Activated CD8-positive, alpha-beta T cell treated with anti-CD3 and anti-CD28 coated beads for 36 hours (primary cell): Measurements from ENCODE around the gene TENT5C. TPM values are rescaled to one million over a fixed set of nuclear protein-coding genes. Genes with fewer than 3 reads are reported as not detected.

Source experiments
- ATAC-seq: fragments of 200-7000 bp; cut with Tn5 transposase; one replicate; pipeline ENCODE4 v1.10.0; 2021; ENCODE audit warnings: mild to moderate bottlenecking, moderate library complexity
- CTCF ChIA-PET: fragments of 350-600 bp; sonication (Branson Sonifier 250); formaldehyde crosslinking; loops from one replicate; lab custom pipeline; 2021; ENCODE audit warnings: antibody characterized with exemption; lab: Charles Lee
- POLR2A ChIA-PET: fragments of 350-600 bp; sonication (Branson Sonifier 250); formaldehyde crosslinking; loops from one replicate; lab custom pipeline; 2021; ENCODE audit warnings: antibody characterized with exemption; lab: Charles Lee
- DNase-seq: peaks from one replicate; pipeline ENCODE4 v3.0.0-alpha.2; 2020
- H3K27ac Mint-ChIP-seq: one replicate; pipeline ENCODE4 v1.8.0; 2021; ENCODE audit warnings: mild to moderate bottlenecking, mixed read lengths
- H3K27me3 Mint-ChIP-seq: one replicate; pipeline ENCODE4 v1.8.0; 2021; ENCODE audit warnings: mixed read lengths
- H3K36me3 Mint-ChIP-seq: one replicate; pipeline ENCODE4 v1.8.0; 2021; ENCODE audit warnings: low read depth, mixed read lengths
- H3K4me1 Mint-ChIP-seq: one replicate; pipeline ENCODE4 v1.8.0; 2021; ENCODE audit warnings: low read depth, mixed read lengths
- H3K4me3 Mint-ChIP-seq: one replicate; pipeline ENCODE4 v1.8.0; 2021; ENCODE audit warnings: mild to moderate bottlenecking, moderate library complexity, mixed read lengths
- H3K9me3 Mint-ChIP-seq: one replicate; pipeline ENCODE4 v1.8.0; 2021; ENCODE audit warnings: mixed read lengths
- CTCF ChIP-seq: fragments of 200-600 bp; IDR thresholded peaks from one replicate; pipeline ENCODE4 v1.8.0; 2022; ENCODE audit warnings: antibody characterized with exemption, mild to moderate bottlenecking
- intact Hi-C: fragments of 100-400 bp; cut with micrococcal nuclease; formaldehyde crosslinking; loops from one replicate; pipeline ENCODE4 v1.10.0; 2022
- total RNA-seq, 2 experiments: library from RNA; stranded (reverse); gene quantifications; one replicate each; pipeline ENCODE4 v1.2.3, GENCODE V29; 2021

The TENT5C gene
- total RNA-seq, 2 experiments from 2014 or later: 13.1 to 13.6 TPM

DNA sequence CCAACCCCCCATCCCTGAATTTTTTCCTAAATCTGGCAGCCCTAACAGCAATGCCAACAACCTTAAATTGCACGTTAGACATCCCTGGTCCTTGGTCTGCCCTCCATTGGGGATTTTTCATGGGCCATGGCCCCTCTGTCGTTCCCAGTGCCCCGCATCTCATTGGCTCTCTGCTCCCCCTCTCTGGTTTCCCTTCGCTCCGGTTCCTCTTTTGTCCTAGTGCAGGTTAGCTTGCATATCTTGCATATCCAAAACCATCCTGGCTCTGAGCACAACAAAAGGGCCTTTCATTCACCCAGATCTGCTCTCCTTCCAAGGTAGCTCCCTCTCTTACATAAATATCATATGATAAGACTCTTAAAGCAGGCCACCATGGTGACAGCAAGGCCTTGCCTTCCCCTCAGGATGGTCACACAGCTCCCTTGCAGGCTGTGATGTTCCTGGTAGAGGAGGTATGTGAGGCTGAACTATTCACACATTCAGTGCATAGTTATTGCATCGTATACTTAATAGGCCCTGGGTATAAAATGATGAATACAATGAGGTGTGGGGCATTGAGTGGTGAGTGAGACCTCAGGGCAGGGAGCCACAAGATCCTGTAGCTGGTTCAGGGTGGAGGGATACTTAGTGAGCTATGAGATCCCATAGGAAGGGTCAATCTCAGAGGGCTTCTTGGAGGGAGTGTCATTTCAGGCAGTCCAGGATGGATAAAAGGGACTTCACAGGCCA is 45.2 kb downstream of the TENT5C start:
- ChIA-PET CTCF (interaction anchor here (2.1 kb wide), 1 partner anchor 116 kb away, joined by 5 read pairs; no protein-coding TSS in a partner anchor), POLR2A (interaction anchor here (0.9 to 1.5 kb wide), 3 partner anchors 35 to 591 kb away, joined by 3 read pairs; partner anchors contain the start of genes TENT5C and TTF2)
- intact Hi-C loops: loop anchor here (10.0 kb wide), 1 partner anchor 286 kb away; the partner anchor contains the start of gene MAN1A2
- no peak overlapping the region for H3K27ac Mint-ChIP-seq
- H3K27me3 Mint-ChIP-seq: peaks cover 49% of the 10 kb centered on the region
- H3K4me3 Mint-ChIP-seq: no peak overlapping the region
- peaks cover 43% of the 10 kb centered on the region for H3K4me1 Mint-ChIP-seq
- DNase-seq (no peak), ATAC-seq (no peak)
- H3K9me3 Mint-ChIP-seq: no peaks in the 10 kb centered on the region
- H3K36me3 Mint-ChIP-seq: no peaks in the 10 kb centered on the region
- no peak for TF ChIP-seq CTCF

DNA sequence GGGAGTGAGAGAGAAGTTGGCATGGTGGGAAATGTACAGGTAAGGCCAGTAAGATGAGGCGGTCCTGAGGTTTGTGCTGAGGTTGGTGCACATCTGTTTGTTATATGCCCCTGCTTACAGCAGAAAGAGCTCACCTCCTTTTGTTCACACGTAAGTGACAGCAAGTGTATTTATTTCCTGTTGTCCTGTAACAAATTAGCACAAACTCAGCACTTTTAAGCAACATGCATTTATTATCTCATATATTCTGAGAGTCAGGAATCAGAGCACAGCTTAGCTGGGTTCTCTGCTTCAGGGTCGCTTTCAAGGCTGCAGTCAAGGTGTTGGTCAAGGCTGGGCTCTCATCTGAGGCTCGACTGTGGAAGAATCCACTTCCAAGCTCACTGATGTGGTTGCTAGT is 45.8 kb downstream of the TENT5C start:
- no peak for ATAC-seq
- no peaks in the 10 kb centered on the region for H3K36me3 Mint-ChIP-seq
- peaks cover 49% of the 10 kb centered on the region for H3K4me1 Mint-ChIP-seq
- POLR2A ChIA-PET: interaction anchor here (1.0 to 1.5 kb wide), 2 partner anchors 35 to 45 kb away, joined by 3 read pairs; partner anchors contain the start of gene TENT5C
- no peak overlapping the region for H3K4me3 Mint-ChIP-seq
- H3K27ac Mint-ChIP-seq: no peak overlapping the region
- TF ChIP-seq CTCF: no peak
- DNase-seq: no peak
- peaks cover 44% of the 10 kb centered on the region for H3K27me3 Mint-ChIP-seq
- CTCF ChIA-PET: interaction anchor here (2.1 to 6.5 kb wide), 2 partner anchors 21 to 116 kb away, joined by 5 to 40 read pairs; no protein-coding TSS in a partner anchor
- H3K9me3 Mint-ChIP-seq: no peaks in the 10 kb centered on the region
- intact Hi-C loops: loop anchor here (10.0 kb wide), 1 partner anchor 287 kb away; the partner anchor contains the start of gene MAN1A2

DNA sequence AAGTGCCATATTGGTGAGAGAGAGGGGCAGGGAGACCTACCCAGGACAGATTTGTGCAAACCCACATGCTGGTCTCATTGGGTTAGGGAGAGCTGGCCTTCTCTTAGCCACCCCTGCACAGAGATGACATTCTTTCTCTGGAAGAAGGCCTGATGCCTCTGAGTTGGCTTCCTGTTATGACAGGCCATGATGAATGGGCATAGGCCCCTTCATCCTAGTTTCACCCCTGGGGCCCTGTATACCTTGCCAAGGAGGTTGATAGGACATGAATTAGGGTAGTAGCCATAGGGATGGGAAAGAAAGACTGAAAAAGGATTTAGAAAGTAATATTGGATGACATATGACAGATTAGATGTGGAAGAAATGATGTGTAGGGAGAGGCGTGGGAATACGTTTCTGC is 46.6 kb downstream of the TENT5C start:
- CTCF ChIA-PET: interaction anchor here (2.1 to 6.5 kb wide), 2 partner anchors 20 to 117 kb away, joined by 5 to 40 read pairs; no protein-coding TSS in a partner anchor
- peaks cover 57% of the 10 kb centered on the region for H3K4me1 Mint-ChIP-seq
- intact Hi-C loops: loop anchor here (10.0 kb wide), 1 partner anchor 288 kb away; the partner anchor contains the start of gene MAN1A2
- no peak for TF ChIP-seq CTCF
- no peaks in the 10 kb centered on the region for H3K9me3 Mint-ChIP-seq
- no peak for ATAC-seq
- POLR2A ChIA-PET: interaction anchor here (1.5 kb wide), 1 partner anchor 46 kb away, joined by 3 read pairs; the partner anchor contains the start of gene TENT5C
- DNase-seq: no peak
- H3K27me3 Mint-ChIP-seq: peaks cover 45% of the 10 kb centered on the region
- H3K4me3 Mint-ChIP-seq: no peak overlapping the region
- H3K36me3 Mint-ChIP-seq: no peaks in the 10 kb centered on the region
- no peak overlapping the region for H3K27ac Mint-ChIP-seq

GRCh38 chr1:117653195-117653594 is 47.3 kb downstream of the TENT5C start:
- Mint-ChIP-seq H3K36me3 (no peaks in the 10 kb centered on the region), H3K27ac (no peak overlapping the region), H3K9me3 (no peaks in the 10 kb centered on the region), H3K27me3 (peaks cover 40% of the 10 kb centered on the region), H3K4me1 (peaks cover 61% of the 10 kb centered on the region), H3K4me3 (no peak overlapping the region)
- ATAC-seq (no peak), DNase-seq (no peak)
- TF ChIP-seq CTCF: no peak
- intact Hi-C loops: loop anchor here (10.0 kb wide), 1 partner anchor 288 kb away; the partner anchor contains the start of gene MAN1A2
- POLR2A ChIA-PET: interaction anchor here (0.5 to 1.4 kb wide), 3 partner anchors 29 to 534 kb away, joined by 3 to 8 read pairs (median 3); partner anchors contain the start of gene TENT5C
- CTCF ChIA-PET: interaction anchor here (2.1 to 6.5 kb wide), 4 partner anchors 11 to 119 kb away, joined by 5 to 42 read pairs (median 31); no protein-coding TSS in a partner anchor
